ENCODE data around the gene MCF2L.

Gene MCF2L

DNA sequence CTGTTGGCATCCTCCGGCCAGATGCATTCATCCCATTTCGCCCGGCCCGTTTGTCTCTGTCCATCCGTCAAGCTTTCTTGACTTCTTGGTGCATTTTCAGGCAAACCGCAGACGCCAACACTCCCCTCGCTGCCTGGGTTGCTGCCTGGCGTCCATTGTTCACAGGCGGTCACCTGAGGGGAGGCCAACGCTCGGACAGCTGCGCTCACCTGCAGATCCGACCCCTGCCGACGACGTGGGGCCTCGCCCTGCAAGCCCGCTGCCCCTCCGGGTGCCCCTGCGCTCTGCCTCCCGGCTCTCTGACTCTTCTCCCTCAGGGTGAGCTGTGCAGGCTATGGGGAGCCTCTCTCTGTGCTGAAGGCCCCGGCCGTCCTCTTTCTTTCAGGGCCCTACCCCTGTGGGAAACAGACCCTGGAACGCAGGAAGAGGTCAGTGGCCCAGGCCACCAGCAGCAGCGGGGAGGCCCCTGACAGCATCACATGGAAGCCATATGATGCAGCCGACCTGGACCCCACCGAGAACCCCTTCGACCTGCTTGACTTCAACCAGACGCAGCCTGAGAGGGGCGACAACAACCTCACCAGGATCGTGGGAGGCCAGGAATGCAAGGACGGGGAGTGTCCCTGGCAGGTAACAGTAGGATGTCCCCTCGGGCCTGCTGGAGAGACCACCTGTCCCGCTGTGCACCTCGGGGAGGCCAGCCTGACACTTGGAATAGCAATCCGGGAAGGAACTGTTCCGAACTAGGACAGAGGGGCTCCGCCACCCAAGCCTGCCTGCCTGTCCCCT, 174.6 kb downstream of the MCF2L start:
- no peak for DNase-seq (ENCODE audit: extremely low read depth in 1 of 2, low read depth in 1 of 2)

DNA sequence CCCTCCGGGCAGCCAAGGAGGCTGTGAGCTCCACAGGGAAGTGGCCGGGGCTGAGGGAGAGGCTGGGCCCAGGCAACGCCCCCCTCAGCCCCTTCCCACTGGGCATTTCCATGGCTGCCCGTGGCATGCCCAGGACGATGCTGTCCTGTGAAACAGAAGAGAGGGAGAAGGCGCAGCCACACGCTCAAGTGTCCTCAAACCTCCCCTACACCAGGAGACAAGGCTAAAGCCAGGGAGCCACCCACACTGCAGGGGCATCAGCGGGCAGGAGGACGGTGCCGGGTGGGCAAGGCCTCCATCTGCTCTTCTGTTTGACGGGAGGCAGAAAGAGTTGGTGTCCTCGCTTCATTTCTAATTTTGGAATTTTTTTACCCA, 175.2 kb downstream of the MCF2L start:
- no peak for DNase-seq (ENCODE audit: extremely low read depth in 1 of 2, low read depth in 1 of 2)

DNA sequence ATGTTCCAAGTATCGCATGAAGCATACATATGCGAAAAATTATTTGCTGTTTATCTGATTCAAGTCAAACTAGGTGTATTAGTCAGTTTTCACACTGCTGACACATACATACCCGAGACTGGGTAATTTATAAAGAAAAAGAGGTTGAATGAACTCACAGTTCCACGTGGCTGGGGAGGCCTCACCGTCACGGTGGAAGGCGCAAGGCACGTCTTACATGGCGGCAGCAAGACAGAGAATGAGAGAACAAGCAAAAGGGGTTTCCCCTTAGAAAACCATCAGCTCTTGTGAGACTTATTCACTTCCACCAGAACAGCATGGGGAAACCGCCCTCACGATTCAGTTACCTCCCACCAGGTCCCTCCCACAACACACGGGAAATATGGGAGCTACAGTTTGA, 176.5 kb downstream of the MCF2L start:
- peak in 1 of 2 donors; percentile 50 for DNase-seq (ENCODE audit: extremely low read depth in 1 of 2, low read depth in 1 of 2)

DNA sequence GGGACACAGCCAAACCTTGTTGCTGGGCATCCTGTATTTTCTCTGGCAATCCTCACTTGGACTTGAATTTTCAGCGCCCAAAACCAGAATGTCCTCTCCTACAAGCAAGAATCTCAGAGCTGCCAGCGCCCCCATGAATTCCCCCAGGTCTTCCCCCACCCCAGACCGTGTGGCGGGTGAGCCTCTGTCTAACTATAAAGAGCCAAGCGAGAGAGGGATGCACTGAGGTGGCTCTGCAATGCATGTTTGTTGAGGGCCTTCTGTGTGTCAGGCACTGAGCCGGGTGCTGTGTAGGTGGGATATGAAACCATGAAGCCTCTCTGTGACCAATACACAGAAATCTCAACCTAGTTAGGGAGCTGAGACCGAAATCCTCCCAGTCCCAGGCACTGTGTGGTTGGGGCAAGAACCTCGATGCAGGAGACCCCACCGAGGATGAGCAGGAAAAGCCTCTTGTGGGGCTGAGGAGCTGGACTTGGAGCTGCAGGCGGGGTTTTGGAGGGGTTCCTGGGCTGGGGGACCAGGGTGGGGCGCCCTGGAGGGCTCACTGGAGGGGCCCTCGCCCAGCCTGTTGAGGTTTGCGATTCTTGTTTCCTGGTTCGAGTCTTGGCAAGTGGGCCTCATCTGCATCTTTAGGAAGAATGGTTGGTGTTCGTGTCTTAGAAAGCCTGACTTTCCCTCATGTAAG, 177.0 kb downstream of the MCF2L start:
- no peak for DNase-seq (ENCODE audit: extremely low read depth in 1 of 2, low read depth in 1 of 2)

DNA sequence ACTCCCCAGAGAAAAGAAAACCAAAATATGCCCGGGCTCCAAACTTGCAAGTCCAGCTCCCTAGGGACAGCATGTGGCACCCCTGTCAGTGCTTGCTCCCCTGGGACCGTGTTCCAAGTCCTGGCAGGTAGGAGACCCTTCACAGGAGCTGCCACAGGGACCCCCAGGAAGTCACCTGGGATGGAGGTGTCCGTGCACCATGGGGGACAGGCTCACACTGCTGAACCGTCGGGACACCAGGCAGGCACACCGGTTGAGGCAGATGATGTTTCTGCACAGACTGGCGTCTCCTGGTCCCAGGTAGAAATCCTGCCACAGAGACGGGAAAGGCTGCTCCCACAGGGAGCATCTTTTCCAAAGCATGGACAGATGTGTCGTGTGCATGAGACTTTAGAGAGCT, 177.7 kb downstream of the MCF2L start:
- no peak for DNase-seq (ENCODE audit: extremely low read depth in 1 of 2, low read depth in 1 of 2)

DNA sequence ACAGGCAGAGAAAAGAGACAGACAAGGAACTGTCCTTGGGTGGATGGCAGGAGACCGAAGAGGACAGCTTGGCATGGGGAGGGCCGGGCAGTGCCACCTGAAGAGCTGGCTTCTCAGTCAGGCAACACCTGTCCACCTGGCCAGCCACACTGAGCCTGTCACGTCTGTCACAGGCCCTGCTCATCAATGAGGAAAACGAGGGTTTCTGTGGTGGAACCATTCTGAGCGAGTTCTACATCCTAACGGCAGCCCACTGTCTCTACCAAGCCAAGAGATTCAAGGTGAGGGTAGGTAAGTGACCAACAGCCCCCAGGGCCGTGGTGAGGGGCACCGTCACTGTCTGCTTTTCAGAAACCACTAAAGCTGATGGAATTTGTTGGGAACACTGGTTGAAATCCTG, 178.2 kb downstream of the MCF2L start:
- no peak for DNase-seq (ENCODE audit: extremely low read depth in 1 of 2, low read depth in 1 of 2)

DNA sequence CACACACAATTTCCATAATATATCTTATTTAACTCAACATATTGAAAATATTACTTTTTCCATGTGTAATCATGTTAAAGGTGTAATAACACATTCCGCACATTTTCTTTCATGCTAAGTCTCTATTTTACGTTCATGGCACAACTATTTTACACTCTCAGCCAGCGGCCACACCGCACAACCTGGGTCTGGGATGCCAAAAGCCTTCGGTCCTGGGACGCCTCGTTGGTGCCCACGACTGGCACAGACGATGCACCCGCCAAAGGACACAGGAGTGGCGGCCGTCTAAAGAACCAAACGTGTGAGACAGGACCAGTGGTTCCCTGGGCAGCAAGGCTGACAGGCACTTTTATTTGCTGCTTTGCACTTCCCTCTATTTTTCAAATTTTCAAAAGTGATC, 179.4 kb downstream of the MCF2L start:
- DNase-seq (ENCODE audit: extremely low read depth in 1 of 2, low read depth in 1 of 2): no peak

DNA sequence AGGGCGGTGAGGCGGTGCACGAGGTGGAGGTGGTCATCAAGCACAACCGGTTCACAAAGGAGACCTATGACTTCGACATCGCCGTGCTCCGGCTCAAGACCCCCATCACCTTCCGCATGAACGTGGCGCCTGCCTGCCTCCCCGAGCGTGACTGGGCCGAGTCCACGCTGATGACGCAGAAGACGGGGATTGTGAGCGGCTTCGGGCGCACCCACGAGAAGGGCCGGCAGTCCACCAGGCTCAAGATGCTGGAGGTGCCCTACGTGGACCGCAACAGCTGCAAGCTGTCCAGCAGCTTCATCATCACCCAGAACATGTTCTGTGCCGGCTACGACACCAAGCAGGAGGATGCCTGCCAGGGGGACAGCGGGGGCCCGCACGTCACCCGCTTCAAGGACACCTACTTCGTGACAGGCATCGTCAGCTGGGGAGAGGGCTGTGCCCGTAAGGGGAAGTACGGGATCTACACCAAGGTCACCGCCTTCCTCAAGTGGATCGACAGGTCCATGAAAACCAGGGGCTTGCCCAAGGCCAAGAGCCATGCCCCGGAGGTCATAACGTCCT, 180.0 kb downstream of the MCF2L start:
- no peak for DNase-seq (ENCODE audit: extremely low read depth in 1 of 2, low read depth in 1 of 2)
